ENCODE data around the gene VRTN. TPM values are rescaled to one million over a fixed set of nuclear protein-coding genes. Genes with fewer than 3 reads are reported as not detected.
"Not testable (repeated sequence)": the region's sequence is repeated elsewhere in the genome, so short reads cannot be mapped to it uniquely, and the experiment has no call there.

VRTN gene
- total RNA-seq, 2 experiments from 2014 or later, result not detected

GRCh38 chr14:74358176-74358829, 10.0 kb downstream of the VRTN start:
- H3K27ac Mint-ChIP-seq, result no peak overlapping the region
- ATAC-seq, result no peak
- CTCF ChIA-PET, result interaction anchor here (1.1 kb wide), 1 partner anchor 120 kb away, joined by 3 read pairs; no protein-coding TSS in a partner anchor
- no peaks in the 10 kb centered on the region for H3K36me3 Mint-ChIP-seq
- H3K4me1 Mint-ChIP-seq, result no peaks in the 10 kb centered on the region
- no peak for DNase-seq
- H3K4me3 Mint-ChIP-seq, result no peak overlapping the region
- H3K27me3 Mint-ChIP-seq, result peaks cover under 1% of the 10 kb centered on the region
- no peaks in the 10 kb centered on the region for H3K9me3 Mint-ChIP-seq (ENCODE audit: low read depth)

DNA sequence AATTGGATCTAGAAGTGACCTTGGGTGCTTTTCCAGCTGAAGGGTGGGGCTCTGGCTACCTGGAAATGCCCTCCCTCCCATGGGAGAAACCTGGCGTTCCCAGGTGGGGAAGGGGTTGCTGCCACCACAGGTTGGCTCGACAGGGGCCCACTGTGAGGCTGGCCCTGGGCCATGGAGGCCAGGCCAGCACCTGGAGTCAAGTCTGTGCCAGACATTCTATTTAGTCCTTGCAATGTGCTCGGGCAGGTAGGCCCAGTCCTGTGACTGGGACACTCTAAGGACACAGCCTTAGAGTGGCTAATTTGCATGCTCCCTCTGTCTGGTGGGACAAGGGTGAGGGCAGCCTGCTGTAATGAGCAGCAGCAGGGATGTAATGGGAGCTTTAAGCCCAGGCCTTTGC, 11.9 kb downstream of the VRTN start:
- ATAC-seq, result no peak
- CTCF ChIA-PET, result interaction anchor here (0.8 to 1.4 kb wide), 2 partner anchors 131 to 253 kb away, joined by 3 read pairs; no protein-coding TSS in a partner anchor
- Mint-ChIP-seq H3K4me3 (no peak overlapping the region), H3K27ac (no peak overlapping the region), H3K27me3 (peaks cover 5% of the 10 kb centered on the region), H3K9me3 (ENCODE audit: low read depth) (no peaks in the 10 kb centered on the region), H3K36me3 (no peaks in the 10 kb centered on the region), H3K4me1 (no peaks in the 10 kb centered on the region)
- no peak for DNase-seq

DNA sequence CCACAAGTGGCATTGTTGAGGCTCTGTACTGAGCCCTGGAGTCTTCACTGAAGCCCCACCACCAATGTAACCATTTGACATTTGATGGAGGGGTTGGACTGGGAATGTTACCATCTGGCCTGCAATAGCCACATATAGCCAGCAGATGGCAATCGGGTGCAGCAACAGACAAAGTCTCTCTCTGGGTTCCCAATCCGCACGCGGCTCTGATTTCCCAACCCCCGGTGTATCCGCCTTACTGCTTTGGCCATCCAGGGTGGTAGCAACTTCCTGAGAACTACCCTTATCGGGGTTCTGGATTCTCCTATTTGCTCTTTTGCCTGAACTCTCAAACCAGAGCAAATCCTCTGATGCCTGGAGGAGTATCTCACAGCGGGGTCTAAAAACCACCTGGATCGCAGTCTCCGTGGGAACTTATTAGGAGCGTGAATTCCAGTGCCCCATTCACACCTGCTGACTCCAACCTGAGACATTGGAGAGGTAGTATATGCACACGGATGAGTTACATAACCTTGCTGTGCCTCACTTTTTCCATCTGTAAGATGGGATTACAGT, 14.2 kb downstream of the VRTN start:
- Mint-ChIP-seq H3K27ac (no peak overlapping the region), H3K9me3 (ENCODE audit: low read depth) (no peaks in the 10 kb centered on the region), H3K4me3 (no peak overlapping the region), H3K36me3 (no peaks in the 10 kb centered on the region), H3K4me1 (no peaks in the 10 kb centered on the region), H3K27me3 (peaks cover 5% of the 10 kb centered on the region)
- DNase-seq (peak; percentile 78), ATAC-seq (peak; percentile 73)
- CTCF ChIA-PET, result interaction anchor here (0.6 to 2.1 kb wide), 5 partner anchors 129 to 977 kb away, joined by 3 to 7 read pairs (median 4); partner anchors contain the start of gene LTBP2

- H3K27me3 Mint-ChIP-seq, result peaks cover 5% of the 10 kb centered on the region
- no peaks in the 10 kb centered on the region for H3K36me3 Mint-ChIP-seq
- CTCF ChIA-PET, result interaction anchor here (1.0 to 2.1 kb wide), 3 partner anchors 25 to 248 kb away, joined by 3 to 7 read pairs (median 5); partner anchors contain the start of gene LTBP2
- no peak overlapping the region for H3K4me3 Mint-ChIP-seq
- no peak for DNase-seq
- H3K9me3 Mint-ChIP-seq (ENCODE audit: low read depth), result no peaks in the 10 kb centered on the region
- no peaks in the 10 kb centered on the region for H3K4me1 Mint-ChIP-seq
- no peak overlapping the region for H3K27ac Mint-ChIP-seq
- ATAC-seq, result no peak
These were observed 16.1 kb downstream of the VRTN start for GRCh38 chr14:74364271-74364880.

DNA sequence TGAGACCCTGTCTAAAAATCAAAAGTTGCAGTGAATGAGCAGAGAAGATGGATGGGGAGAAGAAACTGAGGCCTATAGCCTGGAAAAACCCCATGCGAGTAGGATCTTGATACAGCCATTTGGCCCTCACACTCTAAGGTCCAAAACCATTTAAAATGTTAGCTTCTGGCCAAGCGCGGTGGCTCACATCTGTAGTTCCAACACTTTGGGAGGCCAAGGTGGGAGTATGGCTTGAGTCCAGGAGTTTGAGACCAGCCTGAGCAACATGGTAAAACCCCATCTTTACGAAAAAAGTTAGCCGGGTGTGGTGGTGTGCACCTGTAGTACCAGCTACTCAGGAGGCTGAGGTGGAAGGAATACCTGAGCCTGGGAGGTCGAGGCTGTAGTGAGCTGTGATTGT, 19.8 kb downstream of the VRTN start:
- no peak overlapping the region for H3K27ac Mint-ChIP-seq
- H3K27me3 Mint-ChIP-seq, result peaks cover 11% of the 10 kb centered on the region
- CTCF ChIA-PET, result interaction anchor here (1.4 kb wide), 1 partner anchor 125 kb away, joined by 4 read pairs; the partner anchor contains the start of genes ISCA2 and NPC2
- no peak overlapping the region for H3K4me3 Mint-ChIP-seq
- no peaks in the 10 kb centered on the region for H3K9me3 Mint-ChIP-seq (ENCODE audit: low read depth)
- no peak for ATAC-seq
- DNase-seq, result no peak
- no peaks in the 10 kb centered on the region for H3K36me3 Mint-ChIP-seq
- no peaks in the 10 kb centered on the region for H3K4me1 Mint-ChIP-seq

DNA sequence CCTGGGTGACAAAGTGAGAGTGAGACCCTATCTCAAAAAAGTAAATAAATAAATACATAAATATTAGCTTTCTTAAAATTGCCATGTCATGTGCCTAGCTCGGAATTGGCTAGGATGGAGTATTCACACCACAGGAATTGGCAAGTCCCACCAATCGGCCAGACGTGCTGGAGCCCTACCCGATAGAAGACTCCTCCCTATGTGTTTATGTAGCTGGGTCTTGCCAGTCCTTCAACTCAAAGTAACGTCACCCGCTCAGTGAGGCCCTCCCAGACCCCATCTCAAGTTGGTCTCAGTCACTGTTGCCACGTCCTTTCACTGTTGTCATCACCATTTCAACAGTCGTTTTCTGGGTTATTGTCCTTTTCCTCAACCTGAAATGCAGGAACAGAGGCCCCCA, 20.2 kb downstream of the VRTN start:
- H3K36me3 Mint-ChIP-seq, result no peaks in the 10 kb centered on the region
- H3K4me3 Mint-ChIP-seq, result no peak overlapping the region
- no peaks in the 10 kb centered on the region for H3K4me1 Mint-ChIP-seq
- no peaks in the 10 kb centered on the region for H3K9me3 Mint-ChIP-seq (ENCODE audit: low read depth)
- peaks cover 11% of the 10 kb centered on the region for H3K27me3 Mint-ChIP-seq
- no peak overlapping the region for H3K27ac Mint-ChIP-seq
- ATAC-seq (no peak), DNase-seq (no peak)
- CTCF ChIA-PET, result interaction anchor here (1.4 kb wide), 1 partner anchor 124 kb away, joined by 4 read pairs; the partner anchor contains the start of genes ISCA2 and NPC2

DNA sequence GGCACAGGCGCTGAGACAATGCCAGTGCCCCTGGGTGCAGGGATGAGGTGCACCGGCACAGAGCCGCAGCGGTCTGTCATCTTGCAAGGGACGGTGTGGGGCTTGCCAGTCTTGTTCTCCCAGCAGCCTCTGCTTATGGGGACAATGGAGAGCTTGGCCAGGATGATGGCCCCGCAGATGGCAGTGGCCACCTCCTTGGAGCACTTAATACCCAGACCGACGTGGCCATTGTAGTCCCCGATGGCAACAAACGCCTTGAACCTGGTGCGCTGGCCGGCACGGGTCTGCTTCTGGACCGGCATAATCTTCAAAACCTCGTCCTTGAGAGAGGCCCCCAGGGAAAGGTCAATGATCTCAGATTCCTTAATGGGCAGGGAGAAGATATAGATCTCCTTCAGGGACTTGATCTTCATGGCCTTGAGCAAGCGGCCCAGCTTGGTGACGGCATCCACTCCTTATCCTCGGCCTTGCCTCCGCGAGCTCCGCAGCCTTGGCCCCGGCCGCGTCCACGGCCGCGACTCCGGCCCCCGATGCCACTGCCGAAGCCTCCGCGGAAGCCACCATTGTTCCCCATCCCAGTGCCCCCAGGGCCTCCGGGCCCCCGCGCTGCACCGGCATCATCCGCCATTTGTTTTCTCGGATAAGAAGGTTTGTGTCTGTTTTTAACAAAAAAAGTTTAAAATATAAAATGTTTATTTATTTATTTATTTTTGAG, 29.9 kb downstream of the VRTN start:
- no peak overlapping the region for H3K27ac Mint-ChIP-seq
- H3K4me3 Mint-ChIP-seq, result no peak overlapping the region
- no peaks in the 10 kb centered on the region for H3K9me3 Mint-ChIP-seq (ENCODE audit: low read depth)
- ATAC-seq (no peak), DNase-seq (no peak)
- CTCF ChIA-PET, result no interaction called here
- H3K4me1 Mint-ChIP-seq, result no peaks in the 10 kb centered on the region
- H3K36me3 Mint-ChIP-seq, result no peaks in the 10 kb centered on the region
- H3K27me3 Mint-ChIP-seq, result peaks cover 11% of the 10 kb centered on the region

- CTCF ChIA-PET, result no interaction called here
- DNase-seq, result no peak
- ATAC-seq, result no peak
- Mint-ChIP-seq H3K36me3 (no peaks in the 10 kb centered on the region), H3K4me1 (no peaks in the 10 kb centered on the region), H3K9me3 (ENCODE audit: low read depth) (no peaks in the 10 kb centered on the region), H3K4me3 (no peak overlapping the region), H3K27ac (no peak overlapping the region), H3K27me3 (peaks cover 4% of the 10 kb centered on the region)
These were observed 31.9 kb downstream of the VRTN start for GRCh38 chr14:74380172-74380571.

DNA sequence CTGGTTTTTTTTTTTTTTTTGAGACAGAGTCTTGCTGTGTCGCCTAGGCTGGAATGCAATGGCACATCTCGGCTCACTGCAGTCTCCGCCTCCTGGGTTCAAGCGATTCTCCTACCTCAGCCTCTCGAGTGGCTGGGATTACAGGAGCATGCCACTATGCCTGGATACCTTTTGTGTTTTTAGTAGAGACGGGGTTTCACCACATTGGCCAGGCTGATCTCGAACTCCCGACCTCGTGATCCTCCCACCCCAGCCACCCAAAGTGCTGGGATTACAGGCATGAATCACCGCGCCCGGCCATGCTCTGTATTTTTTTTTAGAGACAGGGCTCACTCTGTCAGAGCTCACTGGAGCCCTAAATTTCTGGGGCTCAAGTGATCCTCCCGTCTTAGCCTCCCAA, 32.6 kb downstream of the VRTN start:
- no peaks in the 10 kb centered on the region for H3K4me1 Mint-ChIP-seq
- H3K27me3 Mint-ChIP-seq, result peaks cover 4% of the 10 kb centered on the region
- H3K27ac Mint-ChIP-seq, result no peak overlapping the region
- H3K4me3 Mint-ChIP-seq, result no peak overlapping the region
- no peaks in the 10 kb centered on the region for H3K36me3 Mint-ChIP-seq
- no peaks in the 10 kb centered on the region for H3K9me3 Mint-ChIP-seq (ENCODE audit: low read depth)
- ATAC-seq (no peak), DNase-seq (no peak)
- CTCF ChIA-PET, result no interaction called here

DNA sequence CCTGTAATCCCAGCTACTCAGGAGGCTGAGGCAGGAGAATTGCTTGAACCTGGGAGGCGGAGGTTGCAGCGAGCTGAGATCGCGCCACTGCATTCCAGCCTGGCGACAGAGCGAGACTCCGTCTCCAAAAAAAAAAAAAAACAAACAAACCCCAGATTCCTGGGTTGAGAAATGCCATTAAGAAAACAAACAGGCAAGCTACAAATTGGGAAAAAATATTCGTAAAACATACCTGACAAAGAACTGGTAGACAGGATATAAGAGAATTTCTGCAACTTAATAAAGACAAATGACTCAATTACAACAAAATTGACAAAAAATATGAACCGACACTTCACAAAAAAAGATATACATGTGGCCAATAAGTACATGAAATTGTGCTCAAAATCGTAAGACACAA, 33.3 kb downstream of the VRTN start:
- H3K4me1 Mint-ChIP-seq; DNase-seq; H3K27ac Mint-ChIP-seq; CTCF ChIA-PET; H3K9me3 Mint-ChIP-seq (ENCODE audit: low read depth); H3K4me3 Mint-ChIP-seq; H3K36me3 Mint-ChIP-seq; H3K27me3 Mint-ChIP-seq; ATAC-seq: not testable (repeated sequence)

GRCh38 chr14:74382231-74382630, 34.0 kb downstream of the VRTN start:
- H3K4me3 Mint-ChIP-seq, result no peak overlapping the region
- H3K4me1 Mint-ChIP-seq, result no peaks in the 10 kb centered on the region
- CTCF ChIA-PET, result no interaction called here
- peaks cover 9% of the 10 kb centered on the region for H3K27me3 Mint-ChIP-seq
- no peak overlapping the region for H3K27ac Mint-ChIP-seq
- H3K36me3 Mint-ChIP-seq, result no peaks in the 10 kb centered on the region
- no peak for DNase-seq
- ATAC-seq, result no peak
- no peaks in the 10 kb centered on the region for H3K9me3 Mint-ChIP-seq (ENCODE audit: low read depth)

- Mint-ChIP-seq H3K36me3 (no peaks in the 10 kb centered on the region), H3K27me3 (peaks cover 27% of the 10 kb centered on the region), H3K4me1 (no peaks in the 10 kb centered on the region), H3K4me3 (no peak overlapping the region), H3K9me3 (ENCODE audit: low read depth) (no peaks in the 10 kb centered on the region), H3K27ac (no peak overlapping the region)
- ATAC-seq, result no peak
- CTCF ChIA-PET, result interaction anchor here (0.8 kb wide), 1 partner anchor 45 kb away, joined by 3 read pairs; no protein-coding TSS in a partner anchor
- no peak for DNase-seq
These were observed 41.7 kb downstream of the VRTN start for GRCh38 chr14:74389980-74390379.

- H3K4me3 Mint-ChIP-seq; DNase-seq; H3K4me1 Mint-ChIP-seq; H3K36me3 Mint-ChIP-seq; H3K9me3 Mint-ChIP-seq (ENCODE audit: low read depth); ATAC-seq; H3K27ac Mint-ChIP-seq: not testable (repeated sequence)
- CTCF ChIA-PET, result interaction anchor here (0.8 kb wide), 1 partner anchor 45 kb away, joined by 3 read pairs; no protein-coding TSS in a partner anchor
- peaks cover 27% of the 10 kb centered on the region for H3K27me3 Mint-ChIP-seq
These were observed 42.2 kb downstream of the VRTN start for GRCh38 chr14:74390505-74390904.

Measured in activated CD8-positive, alpha-beta memory T cell treated with anti-CD3 and anti-CD28 coated beads, Interleukin-2, amount 10 ng/mL, durations not matched to agents 7 days and 5 days (primary cell).